GM10847 (cell line): ENCODE data around the gene GIMAP1.

Experiments used
- POLR2A ChIP-seq: IDR thresholded peaks from 2 replicates; pipeline ENCODE4 v1.6.1; 2011; ENCODE audit not compliant: insufficient read length; ENCODE audit errors: extremely low read depth

GIMAP1 gene

DNA sequence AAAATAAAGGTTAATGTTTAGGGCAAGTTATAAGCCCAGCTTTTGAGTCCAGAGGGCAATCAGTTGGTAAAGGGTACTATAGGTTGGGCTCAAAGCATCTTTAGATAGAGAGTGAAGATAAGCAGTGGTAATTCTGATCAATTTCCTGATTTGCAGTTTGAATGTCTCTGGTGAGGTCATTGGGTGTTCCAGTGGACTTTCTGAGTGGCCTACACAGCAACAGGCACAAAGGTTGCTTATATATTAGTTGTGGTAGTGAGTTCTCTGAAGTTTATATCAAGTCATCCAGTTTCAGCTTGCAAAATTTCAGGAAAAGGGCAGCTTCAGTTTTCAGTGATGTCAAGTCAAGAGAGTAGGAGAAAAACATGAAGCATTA, 49.9 kb downstream of the GIMAP1 start:
- TF ChIP-seq POLR2A = no peak

GRCh38 chr7:150769768-150770167, 53.4 kb downstream of the GIMAP1 start:
- TF ChIP-seq POLR2A = no peak
